HepG2 (cell line): ENCODE measurements around the gene C2orf15. TPM values are rescaled to one million over a fixed set of nuclear protein-coding genes. Genes with fewer than 3 reads are reported as not detected.

ENCODE experiments used
- ATAC-seq: fragments of 200-7000 bp; cut with Tn5 transposase; 3 replicates; pipeline ENCODE4 v1.9.1; 2020; ENCODE audit warnings: mild to moderate bottlenecking, moderate library complexity
- BruUV-seq: library from RNA; stranded (reverse); fragments of 400-500 nt; replicated peaks from 2 replicates; lab custom pipeline; 2021; lab: Mats Ljungman, UMichigan
- CTCF ChIA-PET: fragments of 300-600 bp; formaldehyde crosslinking; extraction: SDS; loops from one replicate; lab custom pipeline; 2021; ENCODE audit warnings: low total read pairs, inconsistent platforms, low intra/inter-chr PET ratio; lab: Yijun Ruan, JAX
- POLR2A ChIA-PET: fragments of 350-600 bp; sonication (Branson Sonifier 250); formaldehyde crosslinking; loops from one replicate; lab custom pipeline; 2020; ENCODE audit warnings: antibody characterized with exemption, inconsistent platforms; lab: Yijun Ruan, JAX
- DNase-seq: peaks from one replicate; pipeline ENCODE4 v3.0.0-alpha.2; 2015; ENCODE audit warnings: low spot score
- FAIRE-seq: peaks from 3 replicates; lab custom pipeline; 2011; peaks lifted over from hg19 to GRCh38; lab: Jason Lieb, UNC
- H2AFZ ChIP-seq: one replicate; pipeline ENCODE4 v1.6.1; 2011; ENCODE audit warnings: low read length, inconsistent platforms
- H3K27ac ChIP-seq: fragments of 300-600 bp; 3 replicates; pipeline ENCODE4 v1.8.0; 2011; ENCODE audit warnings: mixed run types, mild to moderate bottlenecking, mixed read lengths, low read length, inconsistent platforms; ENCODE audit not compliant: insufficient read depth; ENCODE audit errors: extremely low read length
- H3K27me3 ChIP-seq, 2 experiments: fragments of 200-600 bp in 1 of 2; 2 replicates in 1 of 2; 3 replicates in 1 of 2; pipeline versions ENCODE4 v1.6.0 to v1.8.0; 2011; ENCODE audit warnings: low read length in 2 of 2, mild to moderate bottlenecking in 2 of 2, moderate library complexity in 2 of 2, inconsistent platforms in 1 of 2; ENCODE audit not compliant: insufficient read depth in 2 of 2, control insufficient read depth in 1 of 2
- H3K36me3 ChIP-seq, 2 experiments: fragments of 200-600 bp in 1 of 2; replicated peaks in 1 of 2; 2 replicates in 1 of 2; 3 replicates in 1 of 2; pipeline versions ENCODE4 v1.5.1 to v1.8.0; 2011; ENCODE audit warnings: low read length in 2 of 2, inconsistent platforms in 1 of 2; ENCODE audit not compliant: insufficient read depth in 2 of 2, control insufficient read depth in 1 of 2
- H3K4me1 ChIP-seq: 2 replicates; pipeline ENCODE4 v1.5.1; 2012; ENCODE audit warnings: low read length, inconsistent platforms; ENCODE audit not compliant: insufficient read depth
- H3K4me2 ChIP-seq: 2 replicates; pipeline ENCODE4 v1.6.0; 2011; ENCODE audit warnings: low read depth, low read length, inconsistent platforms
- H3K4me3 ChIP-seq, 3 experiments: fragments of 200-600 bp in 1 of 3; sonication (generic), shearing (Covaris generic) in 1 of 3; replicated peaks in 1 of 3; 2 replicates each; pipeline ENCODE4 v1.5.1; 2011 to 2016; ENCODE audit warnings: low read length in 3 of 3, inconsistent platforms in 2 of 3, low read depth in 2 of 3, mild to moderate bottlenecking in 2 of 3, control low read depth in 1 of 3, mixed read lengths in 1 of 3; ENCODE audit not compliant: insufficient read depth in 1 of 3
- H3K79me2 ChIP-seq: one replicate; pipeline ENCODE4 v1.6.1; 2011; ENCODE audit warnings: low read length, inconsistent platforms; ENCODE audit not compliant: insufficient read depth
- H3K9ac ChIP-seq: 2 replicates; pipeline ENCODE4 v1.6.0; 2011; ENCODE audit warnings: mild to moderate bottlenecking, low read depth, low read length, inconsistent platforms; ENCODE audit not compliant: insufficient read depth
- H3K9me3 ChIP-seq: 2 replicates; pipeline ENCODE4 v1.5.1; 2012; ENCODE audit warnings: mild to moderate bottlenecking, low read length
- H4K20me1 ChIP-seq: 2 replicates; pipeline ENCODE4 v1.6.0; 2011; ENCODE audit warnings: inconsistent platforms, mild to moderate bottlenecking, low read length, moderate library complexity; ENCODE audit not compliant: insufficient read depth
- AKNA ChIP-seq: sonication (generic); formaldehyde crosslinking; IDR thresholded peaks from 2 replicates; pipeline ENCODE4 v1.4.0; 2020; ENCODE audit warnings: missing genetic modification reagents, borderline replicate concordance
- MAFF ChIP-seq: IDR thresholded peaks from 2 replicates; pipeline ENCODE4 v1.6.1; 2011; ENCODE audit warnings: low read depth, low read length, improper control_type of control experiment
- MAFK ChIP-seq, 2 experiments: IDR thresholded peaks in 1 of 2; conservative IDR thresholded peaks in 1 of 2; 2 replicates each; pipeline ENCODE4 v1.6.1; 2011; ENCODE audit warnings: improper control_type of control experiment in 2 of 2, low read length in 2 of 2
- THAP7 ChIP-seq: sonication (generic); formaldehyde crosslinking; IDR thresholded peaks from 2 replicates; pipeline ENCODE4 v1.8.1; 2023; ENCODE audit warnings: mild to moderate bottlenecking, missing genetic modification reagents
- WGBS: methylation state at CpG from one replicate; pipeline ENCODE4 v1.1.6; 2017; ENCODE audit warnings: low lambda C conversion rate; 5-methylcytosine and 5-hydroxymethylcytosine counted together
- in situ Hi-C: cut with HindIII; loops from 2 replicates; pipeline ENCODE4 v1.10.0; 2017; ENCODE audit warnings: low pct_unique_long_range_greater_than_20kb; ENCODE audit not compliant: extremely low pct_ligation_motif_present
- intact Hi-C: fragments of 100-400 bp; cut with micrococcal nuclease; formaldehyde crosslinking; loops from one replicate; pipeline ENCODE4 v1.10.0; 2022; ENCODE audit not compliant: unreplicated experiment
- polyA plus RNA-seq, 8 experiments: library from polyadenylated mRNA; depleted of rRNA in 3 of 8; stranded (reverse) in 7 of 8; unstranded in 1 of 8; fragments of >200 nt; fragmentation: Illumina TruSeq in 4 of 8; extraction: Trizol in 4 of 8; gene quantifications; 2 replicates each; pipeline versions ENCODE4 v1.2.1 to v1.2.3, GENCODE V29; 2011 to 2016; ENCODE audit warnings: low read depth in 4 of 8, missing spikeins in 1 of 8, mixed read lengths in 1 of 8; ENCODE audit not compliant: insufficient read depth in 1 of 8
- total RNA-seq, 5 experiments: library from RNA; depleted of rRNA; stranded (reverse); fragments of >200 nt; fragmentation: Illumina TruSeq; extraction: Trizol; gene quantifications; 2 replicates each; pipeline ENCODE4 v1.2.3, GENCODE V29; 2016; ENCODE audit warnings: low read depth in 1 of 5

Gene C2orf15
- total and polyA plus RNA-seq, 2 of the 13 experiments (the other 11 are each of a cell fraction or from before 2014, with no cell fraction given), result 5.5 to 8.3 TPM

GRCh38 chr2:99111945-99112344 lies 29.6 kb upstream of the C2orf15 start:
- no peak for ATAC-seq
- Histone ChIP-seq H3K9me3 (no peaks in the 10 kb centered on the region), H3K27ac (no peak overlapping the region), H3K36me3 (no peaks in the 10 kb centered on the region), H3K9ac (no peak overlapping the region), H3K79me2 (no peaks in the 10 kb centered on the region), H2AFZ (no peak overlapping the region), H3K27me3 (no peaks in the 10 kb centered on the region), H4K20me1 (no peaks in the 10 kb centered on the region), H3K4me2 (peak overlapping the region; percentile 58; the same call in 1 of the 2 replicates), H3K4me3 (no peak overlapping the region), H3K4me1 (peaks cover 9% of the 10 kb centered on the region)
- 82% methylated on average over 1 of the region's 1 CpG for WGBS
- BruUV-seq, result no TSS peak
- POLR2A ChIA-PET, result no interaction called here
- in situ Hi-C loops (no loop called here), intact Hi-C loops (no loop called here)
- no peak for DNase-seq
- CTCF ChIA-PET, result no interaction called here
- FAIRE-seq, result no peak
- TF ChIP-seq MAFF (peak; percentile 78), THAP7 (CRISPR knock-in tag) (no peak), AKNA (CRISPR knock-in tag) (no peak), MAFK (conservative IDR thresholded peaks at IDR 0.05 in 1 of 2, IDR thresholded peaks at IDR 0.05 in 1 of 2; ENCODE audit: low read length in 2 of 2) (peak; percentile 74 to 85; a peak in 3 of 4 replicates)
